ENCODE data around the gene PSME3IP1.

The PSME3IP1 gene

GRCh38 chr16:57166951-57167350 is 18.9 kb downstream of the PSME3IP1 start:
- FAIRE-seq: no peak

- no peak for FAIRE-seq
Measured at GRCh38 chr16:57166451-57166850, 19.4 kb downstream of the PSME3IP1 start.

- FAIRE-seq: no peak
Measured at GRCh38 chr16:57165938-57166337, 19.9 kb downstream of the PSME3IP1 start.

GRCh38 chr16:57165483-57165882 is 20.4 kb downstream of the PSME3IP1 start:
- FAIRE-seq: no peak

- FAIRE-seq: no peak
Measured at GRCh38 chr16:57163842-57164241, 22.0 kb downstream of the PSME3IP1 start.

- no peak for FAIRE-seq
Measured at GRCh38 chr16:57159447-57159846, 26.4 kb downstream of the PSME3IP1 start.

- no peak for FAIRE-seq
Measured at GRCh38 chr16:57157533-57157932, 28.3 kb downstream of the PSME3IP1 start.

- no peak for FAIRE-seq
Measured at GRCh38 chr16:57156351-57156703, 29.5 kb downstream of the PSME3IP1 start.

GRCh38 chr16:57155702-57156350 is 30.0 kb downstream of the PSME3IP1 start:
- no peak for FAIRE-seq

GRCh38 chr16:57153841-57154240 is 32.0 kb downstream of the PSME3IP1 start:
- FAIRE-seq: no peak

- FAIRE-seq: no peak
Measured at GRCh38 chr16:57152096-57153093, 33.4 kb downstream of the PSME3IP1 start.

GRCh38 chr16:57151369-57151768 is 34.5 kb downstream of the PSME3IP1 start:
- no peak for FAIRE-seq

GRCh38 chr16:57150682-57151330 is 35.0 kb downstream of the PSME3IP1 start:
- no peak for FAIRE-seq

- FAIRE-seq: no peak
Measured at GRCh38 chr16:57149391-57149790, 36.4 kb downstream of the PSME3IP1 start.

GRCh38 chr16:57148481-57148880 is 37.4 kb downstream of the PSME3IP1 start:
- no peak for FAIRE-seq

GRCh38 chr16:57147381-57148221 is 38.2 kb downstream of the PSME3IP1 start:
- no peak for FAIRE-seq

- FAIRE-seq: no peak
Measured at GRCh38 chr16:57146735-57147134, 39.1 kb downstream of the PSME3IP1 start.

GRCh38 chr16:57146040-57146647 is 39.7 kb downstream of the PSME3IP1 start:
- no peak for FAIRE-seq

GRCh38 chr16:57145046-57146021 is 40.5 kb downstream of the PSME3IP1 start:
- no peak for FAIRE-seq

- no peak for FAIRE-seq
Measured at GRCh38 chr16:57144027-57144426, 41.8 kb downstream of the PSME3IP1 start.
